SW480 (cell line): ENCODE results near the gene LRRC36.

ENCODE experiments used
- DNase-seq: peaks from one replicate; pipeline ENCODE4 v3.0.0-alpha.2; 2016; ENCODE audit warnings: low spot score

LRRC36 gene

GRCh38 chr16:67424261-67424615 is 97.6 kb downstream of the LRRC36 start:
- no peak for DNase-seq

GRCh38 chr16:67425061-67425460 is 98.4 kb downstream of the LRRC36 start:
- DNase-seq = no peak

GRCh38 chr16:67425580-67425979 is 99.0 kb downstream of the LRRC36 start:
- DNase-seq = no peak

GRCh38 chr16:67426022-67426421 is 99.4 kb downstream of the LRRC36 start:
- no peak for DNase-seq

- DNase-seq = no peak
Measured at GRCh38 chr16:67426950-67427349, 100.3 kb downstream of the LRRC36 start.

GRCh38 chr16:67428146-67428731 is 101.6 kb downstream of the LRRC36 start:
- DNase-seq = peak; percentile 66

- DNase-seq = no peak
Measured at GRCh38 chr16:67429053-67429798, 102.6 kb downstream of the LRRC36 start.

- DNase-seq = no peak
Measured at GRCh38 chr16:67429799-67430503, 103.3 kb downstream of the LRRC36 start.

- DNase-seq = peak; percentile 47
Measured at GRCh38 chr16:67430504-67430976, 103.9 kb downstream of the LRRC36 start.

- peak; percentile 67 for DNase-seq
Measured at GRCh38 chr16:67430977-67431774, 104.6 kb downstream of the LRRC36 start, which contains the start of gene HSD11B2. Gene HSD11B2, plus strand, starts transcription at chr16:67431121. Its CDS starts 128 bp downstream, at chr16:67431249.

- no peak for DNase-seq
Measured at GRCh38 chr16:67431775-67432505, 105.3 kb downstream of the LRRC36 start.

GRCh38 chr16:67432506-67432890 is 105.9 kb downstream of the LRRC36 start:
- DNase-seq = no peak

GRCh38 chr16:67433131-67433719 is 106.6 kb downstream of the LRRC36 start:
- no peak for DNase-seq
